ENCODE data around the gene TTBK1.
"Not testable (repeated sequence)": the region's sequence is repeated elsewhere in the genome, so short reads cannot be mapped to it uniquely, and the experiment has no call there.

TTBK1 gene

GRCh38 chr6:43290905-43291355 lies 47.6 kb downstream of the TTBK1 start:
- no peak for DNase-seq

- no peak for DNase-seq
Observed at GRCh38 chr6:43291708-43292107, 48.4 kb downstream of the TTBK1 start.

- no peak for DNase-seq
Observed at GRCh38 chr6:43292341-43292740, 49.1 kb downstream of the TTBK1 start.

- no peak for DNase-seq
Observed at GRCh38 chr6:43292763-43293318, 49.6 kb downstream of the TTBK1 start.

DNA sequence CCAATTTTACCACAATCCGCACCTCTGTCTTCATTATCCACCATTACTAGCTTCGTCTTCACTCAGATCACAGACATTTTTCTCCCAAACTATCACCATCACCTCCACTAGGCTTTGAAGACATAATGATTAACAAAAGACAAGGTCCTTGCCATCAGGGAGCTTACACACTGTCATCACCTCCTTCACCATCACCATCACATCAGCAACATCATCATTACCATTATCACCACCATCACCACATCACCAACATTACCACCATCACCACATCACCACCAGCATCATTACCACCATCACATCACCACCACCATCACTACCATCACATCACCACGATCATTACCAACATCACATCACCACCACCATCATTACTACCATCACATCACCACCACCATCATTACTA lies 50.4 kb downstream of the TTBK1 start:
- no peak for DNase-seq

GRCh38 chr6:43294536-43294935 lies 51.3 kb downstream of the TTBK1 start:
- no peak for DNase-seq

GRCh38 chr6:43295456-43295855 lies 52.2 kb downstream of the TTBK1 start:
- DNase-seq, result no peak

DNA sequence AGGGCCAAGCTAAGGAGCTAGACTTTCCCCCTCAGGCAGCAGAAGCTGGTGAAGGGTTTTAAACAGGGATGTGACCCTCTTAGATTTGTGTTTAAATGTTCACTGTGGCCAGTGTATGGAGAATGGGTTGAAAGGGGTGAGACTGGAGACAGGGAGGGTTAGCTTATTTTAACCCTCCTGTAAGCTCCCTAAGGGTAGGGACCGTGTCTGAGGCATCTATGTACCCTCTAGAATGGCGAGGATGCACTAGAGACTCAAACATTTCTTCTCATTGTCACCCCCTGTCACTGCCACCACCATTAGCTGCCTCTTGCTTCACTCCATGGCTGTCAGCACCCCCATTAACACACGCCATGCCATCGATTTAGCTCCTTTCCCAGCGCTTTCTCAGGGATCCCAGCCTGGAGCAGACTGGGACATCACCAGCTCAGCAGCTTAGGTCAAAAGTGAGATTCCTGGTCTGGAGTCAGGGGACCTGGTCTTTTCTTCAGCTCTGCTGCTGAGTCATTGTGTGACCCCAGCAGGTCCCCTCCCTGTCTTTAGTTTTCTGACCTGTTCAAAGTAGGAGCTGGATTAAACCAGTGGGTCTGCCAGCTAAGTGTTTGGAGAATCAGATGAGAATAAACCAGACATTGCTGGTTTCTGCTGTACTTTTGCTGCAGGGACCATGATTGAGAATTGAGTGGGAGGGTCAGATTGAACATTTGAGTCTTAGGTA lies 53.7 kb downstream of the TTBK1 start:
- no peak for DNase-seq

GRCh38 chr6:43297644-43298564 lies 54.6 kb downstream of the TTBK1 start, which contains the start of gene SLC22A7:
SLC22A7 (plus strand) TSS chr6:43298260; CDS start chr6:43298359, 99 bp downstream.
- no peak for DNase-seq

- DNase-seq, result no peak
Observed at GRCh38 chr6:43298565-43299337, 55.5 kb downstream of the TTBK1 start.

DNA sequence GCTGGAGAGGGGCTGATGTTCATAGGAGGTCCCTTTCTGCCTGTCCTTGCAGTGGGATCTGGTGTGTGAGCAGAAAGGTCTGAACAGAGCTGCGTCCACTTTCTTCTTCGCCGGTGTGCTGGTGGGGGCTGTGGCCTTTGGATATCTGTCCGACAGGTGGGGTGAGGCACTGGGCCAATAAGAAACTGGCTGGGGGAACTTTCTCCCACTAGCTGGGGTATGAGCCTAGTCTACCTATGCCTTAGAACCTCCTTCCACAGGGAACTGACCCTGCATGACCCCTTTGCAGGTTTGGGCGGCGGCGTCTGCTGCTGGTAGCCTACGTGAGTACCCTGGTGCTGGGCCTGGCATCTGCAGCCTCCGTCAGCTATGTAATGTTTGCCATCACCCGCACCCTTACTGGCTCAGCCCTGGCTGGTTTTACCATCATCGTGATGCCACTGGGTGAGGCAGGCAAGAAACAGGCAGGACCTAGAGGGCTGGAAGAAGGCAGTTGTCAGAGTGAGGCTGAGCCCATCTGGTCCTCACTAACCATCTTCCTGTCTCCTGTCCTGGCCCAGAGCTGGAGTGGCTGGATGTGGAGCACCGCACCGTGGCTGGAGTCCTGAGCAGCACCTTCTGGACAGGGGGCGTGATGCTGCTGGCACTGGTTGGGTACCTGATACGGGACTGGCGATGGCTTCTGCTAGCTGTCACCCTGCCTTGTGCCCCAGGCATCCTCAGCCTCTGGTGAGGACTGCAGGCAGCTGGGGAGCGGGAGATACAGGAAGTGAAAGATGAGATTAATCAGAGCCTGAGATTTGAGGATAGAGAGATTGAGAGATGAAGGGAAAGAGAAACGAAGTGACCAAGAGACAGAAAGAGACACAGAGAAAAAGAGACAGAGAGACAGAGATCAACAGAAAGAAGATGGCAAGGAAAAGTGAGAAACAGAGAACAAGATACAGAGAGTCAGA lies 56.3 kb downstream of the TTBK1 start:
- no peak for DNase-seq

- no peak for DNase-seq
Observed at GRCh38 chr6:43301081-43301870, 58.0 kb downstream of the TTBK1 start.

DNA sequence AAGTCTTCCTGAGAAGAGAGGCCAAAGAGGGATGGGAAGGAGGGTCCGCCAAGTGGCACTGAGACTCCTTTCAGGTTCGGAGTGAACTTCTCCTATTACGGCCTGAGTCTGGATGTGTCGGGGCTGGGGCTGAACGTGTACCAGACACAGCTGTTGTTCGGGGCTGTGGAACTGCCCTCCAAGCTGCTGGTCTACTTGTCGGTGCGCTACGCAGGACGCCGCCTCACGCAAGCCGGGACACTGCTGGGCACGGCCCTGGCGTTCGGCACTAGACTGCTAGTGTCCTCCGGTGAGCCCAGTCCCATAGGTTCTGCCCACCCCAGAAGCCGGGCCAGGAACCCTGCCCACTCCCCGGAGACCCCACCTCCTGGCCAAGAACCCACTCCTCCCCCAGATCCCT lies 58.8 kb downstream of the TTBK1 start:
- DNase-seq, result no peak

- DNase-seq, result not testable (repeated sequence)
Observed at GRCh38 chr6:43303006-43303405, 59.7 kb downstream of the TTBK1 start.

GRCh38 chr6:43303751-43304331 lies 60.6 kb downstream of the TTBK1 start:
- no peak for DNase-seq

GRCh38 chr6:43304361-43304760 lies 61.1 kb downstream of the TTBK1 start:
- no peak for DNase-seq

GRCh38 chr6:43304882-43305281 lies 61.6 kb downstream of the TTBK1 start:
- no peak for DNase-seq

- no peak for DNase-seq
Observed at GRCh38 chr6:43306086-43306485, 62.8 kb downstream of the TTBK1 start.

DNA sequence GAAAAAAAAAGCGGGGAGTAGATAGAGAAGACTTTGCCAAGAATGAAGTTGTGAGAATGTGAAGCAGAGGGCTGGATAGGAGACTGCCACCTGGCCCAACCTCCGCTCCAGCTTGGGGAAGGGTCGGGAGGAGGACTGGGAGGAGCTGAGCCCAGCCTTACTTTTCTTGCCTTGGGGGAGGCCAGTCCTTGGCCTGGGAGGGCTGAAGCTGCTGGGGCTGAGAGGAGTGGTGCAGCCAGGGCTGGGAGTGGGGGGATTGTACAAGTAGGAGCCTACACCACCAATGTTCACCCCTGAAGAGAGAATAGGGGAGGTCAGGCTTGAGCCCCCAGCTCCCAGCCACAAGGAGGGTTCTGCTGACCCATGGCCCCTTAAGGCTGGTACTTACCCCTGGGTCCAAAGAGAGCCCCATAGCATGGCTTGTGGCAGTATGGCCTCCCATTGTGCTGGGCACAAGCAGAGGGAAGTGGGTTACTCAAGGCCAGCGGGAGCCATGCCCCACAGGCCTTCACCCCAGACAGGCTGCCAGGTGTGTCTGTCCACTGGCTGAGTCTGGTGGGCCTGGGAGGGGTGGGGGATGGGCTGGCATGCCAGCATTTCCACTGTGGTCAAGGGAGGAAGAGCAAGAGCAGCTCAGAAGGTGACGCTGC lies 64.3 kb downstream of the TTBK1 start:
- DNase-seq, result no peak

Data from SW 1271 (cell line).